Natural killer cell treated with Interleukin-12 subunit alpha and Interleukin-12 subunit beta and Interleukin-15 and Interleukin-18, amount 100 ng/mL, for 72 hours (primary cell): ENCODE data around the gene CSNK1G2. TPM values are rescaled to one million over a fixed set of nuclear protein-coding genes. Genes with fewer than 3 reads are reported as not detected.

ENCODE experiments used
- total RNA-seq, 2 donors: library from RNA; stranded (reverse); gene quantifications; one replicate each; pipeline ENCODE4 v1.2.3, GENCODE V29; 2022

CSNK1G2 gene
- total RNA-seq, 2 donors from 2014 or later = 57.5 to 103 TPM

Other genes starting within 250 kb of the CSNK1G2 start
- not detected for gene ONECUT3, start 187.7 kb upstream of the CSNK1G2 start, total RNA-seq
- 1 to 10 TPM; 2.3 to 2.8 TPM for gene ATP8B3, start 128.9 kb upstream of the CSNK1G2 start, total RNA-seq
- gene REXO1, start 92.7 kb upstream of the CSNK1G2 start, total RNA-seq = 100 to 1,000 TPM in 1 of 2 donors, 10 to 100 TPM in 1; 69.1 to 103 TPM
- 10 to 100 TPM; 18.0 to 49.8 TPM for gene KLF16, start 77.6 kb upstream of the CSNK1G2 start, total RNA-seq
- gene ABHD17A, start 55.7 kb upstream of the CSNK1G2 start, total RNA-seq = 100 to 1,000 TPM; 127 to 132 TPM
- gene ADAT3, start 35.8 kb upstream of the CSNK1G2 start, total RNA-seq = 10 to 100 TPM in 1 of 2 donors, 1 to 10 TPM in 1; 7.5 to 13.3 TPM
- 10 to 100 TPM; 34.8 to 66.2 TPM for gene SCAMP4, start 35.8 kb upstream of the CSNK1G2 start, total RNA-seq
- gene BTBD2, start 74.5 kb downstream of the CSNK1G2 start, total RNA-seq = 10 to 100 TPM; 19.9 to 23.0 TPM
- 100 to 1,000 TPM; 303 to 308 TPM for gene MKNK2, start 110.1 kb downstream of the CSNK1G2 start, total RNA-seq
- 100 to 1,000 TPM; 180 to 212 TPM for gene MOB3A, start 155.2 kb downstream of the CSNK1G2 start, total RNA-seq
- gene IZUMO4, start 155.7 kb downstream of the CSNK1G2 start, total RNA-seq = 1 to 10 TPM; 5.7 to 5.9 TPM
- gene AP3D1, start 210.4 kb downstream of the CSNK1G2 start, total RNA-seq = 100 to 1,000 TPM; 126 to 191 TPM
- 100 to 1,000 TPM; 108 to 190 TPM for gene DOT1L, start 222.8 kb downstream of the CSNK1G2 start, total RNA-seq